ENCODE results near the gene FAM3D.

The FAM3D gene

DNA sequence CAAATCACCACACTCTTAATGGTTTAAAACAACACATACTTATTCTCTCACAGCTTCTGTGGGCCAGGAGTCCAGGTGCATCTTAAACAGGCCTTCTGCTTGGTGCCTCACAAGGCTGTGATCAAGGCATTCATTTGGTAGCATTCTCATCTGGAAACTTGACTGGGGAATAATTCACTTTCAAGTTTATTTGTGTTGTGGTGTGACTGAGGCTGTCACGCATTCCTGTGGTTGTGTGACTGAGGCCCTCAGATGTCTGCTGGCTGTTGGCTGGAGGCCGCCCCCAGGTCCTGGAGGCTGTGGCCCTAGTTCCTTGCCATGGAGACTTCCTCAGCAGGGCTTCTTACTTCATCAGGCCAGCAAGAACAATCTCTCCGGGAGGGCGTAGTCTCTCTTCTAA lies 16.9 kb upstream of the FAM3D start:
- Histone ChIP-seq H3K4me3 (ENCODE audit: low read length, poor library complexity, severe bottlenecking) (no peak overlapping the region), H3K36me3 (ENCODE audit: insufficient read depth, low read length) (no peaks in the 10 kb centered on the region), H3K9me2 (replicated peaks; ENCODE audit: low read depth, low read length) (no peaks in the 10 kb centered on the region), H3K79me2 (ENCODE audit: insufficient read depth, low read length) (no peaks in the 10 kb centered on the region), H3K9ac (ENCODE audit: low read depth, low read length, poor library complexity, severe bottlenecking) (no peak overlapping the region), H3K4me2 (ENCODE audit: low read depth, low read length, poor library complexity, severe bottlenecking) (no peak overlapping the region), H3F3A (ENCODE audit: low read depth) (no peaks in the 10 kb centered on the region), H3K27me3 (ENCODE audit: insufficient read depth, low read length, poor library complexity, severe bottlenecking) (no peaks in the 10 kb centered on the region), H4K20me1 (ENCODE audit: insufficient read depth, low read length, poor library complexity, severe bottlenecking) (no peaks in the 10 kb centered on the region), H2AFZ (ENCODE audit: low read length) (no peak overlapping the region), H3K4me1 (ENCODE audit: insufficient read depth, low read length, poor library complexity, severe bottlenecking) (no peaks in the 10 kb centered on the region), H3K9me3 (ENCODE audit: insufficient read depth, low read depth, low read length) (no peaks in the 10 kb centered on the region)
- TF ChIP-seq EZH2phosphoT487 (IDR thresholded peaks at IDR 0.05; ENCODE audit: borderline replicate concordance) = no peak
- TF ChIP-seq, protein P1, sequence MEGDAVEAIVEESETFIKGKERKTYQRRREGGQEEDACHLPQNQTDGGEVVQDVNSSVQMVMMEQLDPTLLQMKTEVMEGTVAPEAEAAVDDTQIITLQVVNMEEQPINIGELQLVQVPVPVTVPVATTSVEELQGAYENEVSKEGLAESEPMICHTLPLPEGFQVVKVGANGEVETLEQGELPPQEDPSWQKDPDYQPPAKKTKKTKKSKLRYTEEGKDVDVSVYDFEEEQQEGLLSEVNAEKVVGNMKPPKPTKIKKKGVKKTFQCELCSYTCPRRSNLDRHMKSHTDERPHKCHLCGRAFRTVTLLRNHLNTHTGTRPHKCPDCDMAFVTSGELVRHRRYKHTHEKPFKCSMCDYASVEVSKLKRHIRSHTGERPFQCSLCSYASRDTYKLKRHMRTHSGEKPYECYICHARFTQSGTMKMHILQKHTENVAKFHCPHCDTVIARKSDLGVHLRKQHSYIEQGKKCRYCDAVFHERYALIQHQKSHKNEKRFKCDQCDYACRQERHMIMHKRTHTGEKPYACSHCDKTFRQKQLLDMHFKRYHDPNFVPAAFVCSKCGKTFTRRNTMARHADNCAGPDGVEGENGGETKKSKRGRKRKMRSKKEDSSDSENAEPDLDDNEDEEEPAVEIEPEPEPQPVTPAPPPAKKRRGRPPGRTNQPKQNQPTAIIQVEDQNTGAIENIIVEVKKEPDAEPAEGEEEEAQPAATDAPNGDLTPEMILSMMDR (conservative IDR thresholded peaks at IDR 0.05; ENCODE audit: low read length) = no peak

DNA sequence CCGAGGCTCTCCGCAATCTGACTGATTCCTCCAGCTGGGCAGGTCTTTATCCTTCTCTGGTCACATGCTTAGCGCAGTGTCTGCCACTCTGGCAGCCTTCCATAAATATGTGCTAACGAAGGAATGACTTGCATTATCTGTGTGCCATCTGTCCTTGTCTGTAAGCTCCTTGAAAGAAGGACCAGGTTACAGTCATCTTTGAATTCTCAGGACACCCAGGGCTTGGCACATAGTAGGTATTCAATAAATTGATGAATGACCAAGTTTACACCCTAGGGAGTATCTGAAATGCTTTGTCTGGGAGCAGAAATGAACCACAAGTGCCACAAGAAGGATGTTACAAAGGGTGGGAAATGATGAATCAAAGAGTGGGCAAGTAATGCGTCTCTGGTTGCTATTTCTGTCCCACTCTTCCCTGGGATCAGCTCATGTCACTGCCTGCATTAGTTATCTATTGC lies 16.5 kb upstream of the FAM3D start:
- TF ChIP-seq EZH2phosphoT487 (IDR thresholded peaks at IDR 0.05; ENCODE audit: borderline replicate concordance) = no peak
- TF ChIP-seq, protein P1 (conservative IDR thresholded peaks at IDR 0.05; ENCODE audit: low read length) = no peak
- Histone ChIP-seq H4K20me1 (ENCODE audit: insufficient read depth, low read length, poor library complexity, severe bottlenecking) (no peaks in the 10 kb centered on the region), H3K36me3 (ENCODE audit: insufficient read depth, low read length) (no peaks in the 10 kb centered on the region), H3K27me3 (ENCODE audit: insufficient read depth, low read length, poor library complexity, severe bottlenecking) (no peaks in the 10 kb centered on the region), H3K79me2 (ENCODE audit: insufficient read depth, low read length) (no peaks in the 10 kb centered on the region), H3K9me2 (replicated peaks; ENCODE audit: low read depth, low read length) (no peaks in the 10 kb centered on the region), H3K4me1 (ENCODE audit: insufficient read depth, low read length, poor library complexity, severe bottlenecking) (no peaks in the 10 kb centered on the region), H3K4me3 (ENCODE audit: low read length, poor library complexity, severe bottlenecking) (no peak overlapping the region), H3K4me2 (ENCODE audit: low read depth, low read length, poor library complexity, severe bottlenecking) (no peak overlapping the region), H3F3A (ENCODE audit: low read depth) (no peaks in the 10 kb centered on the region), H2AFZ (ENCODE audit: low read length) (no peak overlapping the region), H3K9me3 (ENCODE audit: insufficient read depth, low read depth, low read length) (no peaks in the 10 kb centered on the region), H3K9ac (ENCODE audit: low read depth, low read length, poor library complexity, severe bottlenecking) (no peak overlapping the region)

DNA sequence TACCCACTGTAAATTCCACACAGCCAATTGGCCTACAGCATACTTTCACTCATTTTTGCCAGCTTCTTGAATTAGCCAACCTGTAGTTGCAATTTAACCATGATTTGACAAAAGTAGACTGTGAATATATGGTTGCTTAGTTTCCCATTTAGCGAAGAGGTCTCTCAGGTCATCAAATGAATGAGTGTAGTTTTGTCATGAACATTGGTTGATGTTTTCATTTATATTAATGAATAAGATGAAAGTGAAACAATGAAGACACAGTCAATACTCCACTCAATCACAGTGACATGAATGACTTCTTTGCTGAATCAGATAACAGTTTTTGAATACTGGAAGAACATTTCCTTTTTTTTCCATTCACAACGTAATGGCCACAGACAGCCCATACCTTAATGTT lies 15.3 kb upstream of the FAM3D start:
- no peak overlapping the region for H2AFZ ChIP-seq (ENCODE audit: low read length)
- no peak overlapping the region for H3K9ac ChIP-seq (ENCODE audit: low read depth, low read length, poor library complexity, severe bottlenecking)
- no peaks in the 10 kb centered on the region for H3F3A ChIP-seq (ENCODE audit: low read depth)
- H3K4me2 ChIP-seq (ENCODE audit: low read depth, low read length, poor library complexity, severe bottlenecking) = no peak overlapping the region
- no peak for TF ChIP-seq EZH2phosphoT487 (IDR thresholded peaks at IDR 0.05; ENCODE audit: borderline replicate concordance)
- TF ChIP-seq, protein P1 (conservative IDR thresholded peaks at IDR 0.05; ENCODE audit: low read length) = no peak
- H3K27me3 ChIP-seq (ENCODE audit: insufficient read depth, low read length, poor library complexity, severe bottlenecking) = no peaks in the 10 kb centered on the region
- H3K79me2 ChIP-seq (ENCODE audit: insufficient read depth, low read length) = no peaks in the 10 kb centered on the region
- H3K4me1 ChIP-seq (ENCODE audit: insufficient read depth, low read length, poor library complexity, severe bottlenecking) = no peaks in the 10 kb centered on the region
- H3K4me3 ChIP-seq (ENCODE audit: low read length, poor library complexity, severe bottlenecking) = no peak overlapping the region
- no peaks in the 10 kb centered on the region for H3K9me3 ChIP-seq (ENCODE audit: insufficient read depth, low read depth, low read length)
- H4K20me1 ChIP-seq (ENCODE audit: insufficient read depth, low read length, poor library complexity, severe bottlenecking) = no peaks in the 10 kb centered on the region
- H3K36me3 ChIP-seq (ENCODE audit: insufficient read depth, low read length) = no peaks in the 10 kb centered on the region
- H3K9me2 ChIP-seq (replicated peaks; ENCODE audit: low read depth, low read length) = no peaks in the 10 kb centered on the region

All from Loucy (cell line).